Measurements from ENCODE around the gene DEDD2.
A peak's percentile ranks its signal among the peaks of the same experiment; 100 is the strongest.

DEDD2 gene

DNA sequence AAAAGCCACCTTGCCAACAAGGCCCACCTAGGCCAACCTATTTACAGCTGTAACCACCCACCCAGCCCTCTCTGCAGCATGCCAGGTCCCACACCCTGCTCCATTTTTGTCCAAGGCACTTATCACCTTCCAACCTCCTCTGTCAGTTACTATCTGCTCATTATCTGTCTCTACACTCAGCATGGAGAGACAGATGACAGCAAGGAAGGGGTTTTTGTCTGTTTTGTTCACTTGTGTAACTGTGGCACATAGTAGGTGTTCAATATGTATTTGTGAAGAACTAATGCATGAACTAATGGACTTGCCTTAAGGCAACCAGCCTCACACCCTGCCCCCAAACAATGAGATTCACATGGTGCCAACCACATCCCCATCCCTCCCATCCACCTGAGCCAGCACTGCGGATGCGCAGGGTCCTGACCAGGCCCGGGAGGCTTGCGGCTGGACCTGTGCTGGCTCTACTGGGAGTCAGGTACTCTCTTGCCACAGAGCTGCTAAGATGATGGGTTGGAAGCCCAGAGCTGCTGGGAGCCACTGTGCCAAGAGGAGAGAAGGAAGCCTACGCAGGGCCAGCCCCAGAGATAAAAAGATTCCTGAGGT, 17.3 kb downstream of the DEDD2 start:
- H3K9me3 ChIP-seq (ENCODE audit: control insufficient read depth, insufficient read depth, low read length) = no peaks in the 10 kb centered on the region
- H3K36me3 ChIP-seq (ENCODE audit: control insufficient read depth, insufficient read depth, low read length) = peaks cover 51% of the 10 kb centered on the region
- H3K9ac ChIP-seq (ENCODE audit: low read depth, low read length) = peak overlapping the region; percentile 47
- H3K4me3 ChIP-seq (ENCODE audit: low read depth, low read length) = no peak overlapping the region
- no peaks in the 10 kb centered on the region for H3K27me3 ChIP-seq (ENCODE audit: control insufficient read depth, insufficient read depth, low read length)
- H3K4me1 ChIP-seq (ENCODE audit: control insufficient read depth, insufficient read depth, low read length) = peaks cover 26% of the 10 kb centered on the region

DNA sequence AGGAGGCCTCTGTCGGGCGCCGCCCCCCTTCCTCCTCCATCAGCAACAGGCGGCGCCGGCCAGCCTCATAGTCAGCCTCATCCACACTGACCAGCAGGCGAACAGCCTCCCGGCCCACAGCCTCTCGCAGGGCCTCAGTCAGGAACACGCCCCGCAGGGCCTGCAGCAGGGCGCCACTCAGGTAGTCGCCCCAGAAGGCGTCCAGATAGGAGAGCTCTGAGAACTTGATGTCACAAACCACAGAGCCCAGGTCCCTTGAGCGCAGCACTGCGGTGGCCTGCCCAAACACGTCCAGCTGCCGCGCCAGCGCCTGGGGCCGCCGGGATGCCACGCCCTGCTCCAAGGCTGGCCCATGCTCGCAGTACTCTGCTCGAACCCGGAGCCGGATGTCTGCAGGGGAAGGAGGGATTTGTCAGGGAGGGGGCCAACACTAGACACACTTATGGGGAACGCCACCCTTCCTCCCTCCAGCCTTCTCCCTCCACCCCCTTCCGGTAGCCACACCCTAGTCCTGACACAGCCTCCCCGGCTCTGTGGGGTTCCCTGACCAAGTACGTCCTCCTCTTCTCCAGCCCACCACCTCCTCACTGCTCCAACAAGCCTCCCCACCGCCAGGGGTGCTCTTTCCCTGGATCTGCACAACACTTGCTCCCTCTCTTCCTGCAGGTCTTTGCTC, 17.9 kb downstream of the DEDD2 start:
- Histone ChIP-seq H3K9me3 (ENCODE audit: control insufficient read depth, insufficient read depth, low read length) (no peaks in the 10 kb centered on the region), H3K9ac (ENCODE audit: low read depth, low read length) (no peak overlapping the region), H3K27me3 (ENCODE audit: control insufficient read depth, insufficient read depth, low read length) (no peaks in the 10 kb centered on the region), H3K4me3 (ENCODE audit: low read depth, low read length) (no peak overlapping the region), H3K36me3 (ENCODE audit: control insufficient read depth, insufficient read depth, low read length) (peaks cover 51% of the 10 kb centered on the region), H3K4me1 (ENCODE audit: control insufficient read depth, insufficient read depth, low read length) (peaks cover 23% of the 10 kb centered on the region)

DNA sequence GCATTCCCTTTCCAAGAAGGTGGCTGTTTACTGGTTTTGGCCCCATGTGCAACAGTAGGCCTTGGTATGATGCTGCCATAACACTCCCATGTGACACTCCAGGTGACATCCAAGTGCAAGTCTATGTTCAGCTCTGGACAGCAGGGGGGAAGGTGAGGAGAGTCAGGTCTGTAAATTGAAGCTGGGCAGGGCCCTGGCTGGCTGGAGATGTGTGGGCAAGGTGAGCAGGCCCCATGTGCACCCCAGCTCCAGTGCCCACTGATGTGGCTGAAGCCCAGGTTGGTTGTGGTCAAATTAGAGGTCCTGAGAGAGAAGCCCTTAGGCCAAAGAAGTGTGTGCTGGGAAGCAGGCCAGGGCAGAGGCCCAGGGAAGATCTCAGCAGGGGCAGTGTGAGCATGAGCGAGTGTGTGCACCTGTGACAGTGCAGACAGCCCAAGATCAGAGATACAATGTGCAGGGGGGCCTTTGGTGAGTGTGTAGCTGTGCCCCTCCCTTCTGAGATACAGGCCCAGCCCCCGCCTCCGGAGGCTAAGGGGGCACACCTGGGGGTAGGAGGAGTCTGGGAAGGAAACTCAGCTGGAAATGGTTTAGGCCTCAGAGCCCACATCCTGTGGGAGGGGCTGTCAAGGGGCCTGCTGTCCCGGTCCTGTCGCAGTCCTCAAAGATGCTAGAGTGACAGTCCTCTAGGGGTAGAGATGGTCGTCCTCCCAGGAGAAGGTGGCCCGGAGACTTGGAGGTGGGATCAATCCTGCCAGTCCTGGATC, 18.6 kb downstream of the DEDD2 start:
- H3K9me3 ChIP-seq (ENCODE audit: control insufficient read depth, insufficient read depth, low read length) = no peaks in the 10 kb centered on the region
- no peak overlapping the region for H3K9ac ChIP-seq (ENCODE audit: low read depth, low read length)
- H3K4me1 ChIP-seq (ENCODE audit: control insufficient read depth, insufficient read depth, low read length) = peaks cover 18% of the 10 kb centered on the region
- no peaks in the 10 kb centered on the region for H3K27me3 ChIP-seq (ENCODE audit: control insufficient read depth, insufficient read depth, low read length)
- H3K36me3 ChIP-seq (ENCODE audit: control insufficient read depth, insufficient read depth, low read length) = peaks cover 45% of the 10 kb centered on the region
- no peak overlapping the region for H3K4me3 ChIP-seq (ENCODE audit: low read depth, low read length)

DNA sequence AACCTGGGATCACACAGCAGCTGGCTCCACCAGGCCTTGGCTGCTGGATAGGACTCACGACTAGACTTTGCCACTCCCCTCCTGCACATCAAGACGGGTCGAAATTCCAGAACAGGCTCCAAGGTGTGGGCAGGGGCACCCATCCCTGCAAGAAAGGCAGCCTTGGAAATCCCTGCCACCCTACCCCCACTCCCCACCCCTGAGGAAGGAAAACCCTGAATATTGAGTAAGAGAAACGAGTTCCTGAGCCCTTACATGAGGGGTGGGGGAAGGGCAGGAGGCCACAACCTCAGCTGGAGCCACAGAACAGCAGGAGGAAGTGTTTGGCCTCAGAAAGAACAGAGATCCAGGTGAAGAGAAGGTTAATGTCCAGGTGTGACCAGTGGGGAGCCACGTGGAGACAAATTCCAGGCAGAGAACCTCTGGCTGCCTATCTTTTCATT, 20.1 kb downstream of the DEDD2 start:
- Histone ChIP-seq H3K9ac (ENCODE audit: low read depth, low read length) (peak overlapping the region; percentile 4), H3K36me3 (ENCODE audit: control insufficient read depth, insufficient read depth, low read length) (peaks cover 36% of the 10 kb centered on the region), H3K27me3 (ENCODE audit: control insufficient read depth, insufficient read depth, low read length) (no peaks in the 10 kb centered on the region), H3K9me3 (ENCODE audit: control insufficient read depth, insufficient read depth, low read length) (no peaks in the 10 kb centered on the region), H3K4me3 (ENCODE audit: low read depth, low read length) (no peak overlapping the region), H3K4me1 (ENCODE audit: control insufficient read depth, insufficient read depth, low read length) (peaks cover 18% of the 10 kb centered on the region)

DNA sequence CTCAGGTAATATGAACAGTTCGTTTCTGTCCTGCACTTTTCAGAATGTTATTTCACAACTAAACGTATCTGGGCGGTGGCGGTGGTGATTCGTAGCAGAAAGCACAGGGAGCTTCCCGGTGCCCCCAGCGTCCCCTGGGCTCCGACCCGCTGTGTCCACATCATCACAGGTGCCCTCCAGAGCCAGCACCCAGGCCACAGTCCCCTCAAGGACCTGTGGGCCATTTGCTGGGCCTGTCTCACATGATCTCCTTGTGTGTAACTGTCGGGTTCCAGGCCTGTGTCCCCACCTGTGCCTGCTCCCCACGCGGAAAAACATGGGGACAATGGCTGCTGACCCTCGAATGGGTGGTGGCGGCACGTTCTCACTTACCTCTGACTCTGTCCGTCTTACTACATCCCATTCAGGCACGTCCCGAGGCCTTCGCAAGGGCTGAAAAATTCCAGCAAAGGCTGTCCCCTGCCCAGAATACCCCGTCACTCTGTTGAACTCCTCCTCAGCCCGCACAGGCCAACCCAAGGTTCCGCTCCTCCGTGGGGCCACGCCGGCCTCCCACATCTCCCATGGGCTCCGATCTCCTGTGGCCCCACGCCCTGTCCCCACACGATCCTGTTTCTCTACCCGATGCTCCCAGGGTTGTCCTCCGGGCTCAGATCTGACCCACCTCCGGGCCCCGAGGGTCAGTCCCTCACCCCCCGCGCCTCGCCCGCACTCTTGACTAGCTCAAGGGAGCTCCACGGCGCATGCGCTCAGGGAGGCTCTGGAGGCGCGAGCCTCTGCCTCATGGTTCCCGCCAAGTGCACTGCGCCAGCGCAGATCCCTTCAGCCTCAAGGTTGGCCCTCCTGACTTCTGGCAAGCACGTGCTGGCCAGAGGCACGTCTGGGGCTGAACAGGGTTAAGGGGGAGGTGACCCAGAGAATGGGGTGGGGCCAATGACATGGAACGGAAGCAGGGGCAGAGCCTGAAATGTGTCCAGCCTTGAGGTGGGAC, 21.2 kb downstream of the DEDD2 start:
- Histone ChIP-seq H3K4me1 (ENCODE audit: control insufficient read depth, insufficient read depth, low read length) (peaks cover 18% of the 10 kb centered on the region), H3K9me3 (ENCODE audit: control insufficient read depth, insufficient read depth, low read length) (no peaks in the 10 kb centered on the region), H3K9ac (ENCODE audit: low read depth, low read length) (no peak overlapping the region), H3K36me3 (ENCODE audit: control insufficient read depth, insufficient read depth, low read length) (peaks cover 27% of the 10 kb centered on the region), H3K4me3 (ENCODE audit: low read depth, low read length) (no peak overlapping the region), H3K27me3 (ENCODE audit: control insufficient read depth, insufficient read depth, low read length) (peaks cover 2% of the 10 kb centered on the region)

DNA sequence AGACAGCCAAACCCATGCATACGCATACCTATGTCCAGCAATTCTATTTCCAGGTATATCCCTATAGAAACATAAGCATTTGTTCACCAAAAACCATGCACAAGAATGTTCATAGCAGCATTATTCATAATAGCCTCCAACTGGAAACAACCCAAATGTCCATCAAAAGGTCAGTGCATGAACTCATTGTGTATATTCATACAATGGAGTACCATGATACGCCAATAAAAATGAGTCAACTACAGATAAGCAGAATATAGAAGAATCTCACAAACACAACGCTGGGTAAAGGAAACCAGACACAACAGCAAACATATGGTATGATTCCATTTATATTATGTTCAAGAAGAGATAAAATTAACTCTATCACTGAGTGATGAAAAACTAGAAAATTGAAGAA, 23.8 kb downstream of the DEDD2 start:
- Histone ChIP-seq H3K9ac (ENCODE audit: low read depth, low read length) (no peak overlapping the region), H3K27me3 (ENCODE audit: control insufficient read depth, insufficient read depth, low read length) (peaks cover 6% of the 10 kb centered on the region), H3K9me3 (ENCODE audit: control insufficient read depth, insufficient read depth, low read length) (no peaks in the 10 kb centered on the region)

DNA sequence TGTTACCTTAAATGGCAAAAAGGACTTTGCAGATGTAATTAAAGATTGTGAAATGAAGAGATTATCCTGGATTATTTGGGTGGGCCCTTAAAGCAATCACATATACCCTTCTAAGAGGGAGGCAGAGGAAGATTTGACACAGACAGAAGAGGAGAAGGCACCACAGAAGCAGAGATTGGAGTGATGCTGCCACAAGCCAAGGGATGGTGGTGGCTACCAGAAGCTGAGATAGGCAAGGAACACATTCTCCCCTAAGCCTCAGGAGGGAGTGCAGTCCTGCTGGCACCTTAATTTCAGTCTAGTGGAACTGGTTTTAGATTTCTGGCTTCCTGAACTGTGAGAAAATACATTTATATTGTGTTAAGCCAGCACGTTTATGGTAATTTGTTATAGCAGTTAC, 24.2 kb downstream of the DEDD2 start:
- Histone ChIP-seq H3K9ac (ENCODE audit: low read depth, low read length) (no peak overlapping the region), H3K4me1 (ENCODE audit: control insufficient read depth, insufficient read depth, low read length) (peaks cover 10% of the 10 kb centered on the region), H3K36me3 (ENCODE audit: control insufficient read depth, insufficient read depth, low read length) (peaks cover 3% of the 10 kb centered on the region), H3K9me3 (ENCODE audit: control insufficient read depth, insufficient read depth, low read length) (no peaks in the 10 kb centered on the region), H3K27me3 (ENCODE audit: control insufficient read depth, insufficient read depth, low read length) (peaks cover 6% of the 10 kb centered on the region), H3K4me3 (ENCODE audit: low read depth, low read length) (no peak overlapping the region)

More for the DNA sequence above, 23.8 kb downstream of the DEDD2 start:
- Histone ChIP-seq H3K36me3 (ENCODE audit: control insufficient read depth, insufficient read depth, low read length) (peaks cover 7% of the 10 kb centered on the region), H3K4me1 (ENCODE audit: control insufficient read depth, insufficient read depth, low read length) (peaks cover 10% of the 10 kb centered on the region), H3K4me3 (ENCODE audit: low read depth, low read length) (no peak overlapping the region)

DNA sequence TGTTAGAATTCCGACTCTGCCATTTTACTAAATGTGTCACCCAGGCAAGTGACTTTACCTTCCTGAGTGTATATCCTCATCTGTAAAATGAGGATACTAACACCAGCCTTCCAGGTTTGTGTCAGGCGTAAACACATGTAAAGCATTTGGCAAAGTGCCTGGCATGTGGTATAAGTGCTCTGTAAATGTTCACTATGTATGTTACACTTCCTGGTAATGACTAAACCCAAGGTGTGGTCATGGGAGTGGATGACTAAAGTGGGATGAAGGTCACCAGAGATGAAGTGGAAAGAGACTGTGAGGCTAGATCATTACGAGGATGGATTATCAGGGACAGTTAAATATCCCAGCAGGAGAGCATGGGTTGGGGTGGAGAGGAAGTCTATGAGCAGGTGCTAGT, 25.6 kb downstream of the DEDD2 start:
- Histone ChIP-seq H3K4me3 (ENCODE audit: low read depth, low read length) (no peak overlapping the region), H3K4me1 (ENCODE audit: control insufficient read depth, insufficient read depth, low read length) (peaks cover 3% of the 10 kb centered on the region), H3K36me3 (ENCODE audit: control insufficient read depth, insufficient read depth, low read length) (no peaks in the 10 kb centered on the region), H3K9me3 (ENCODE audit: control insufficient read depth, insufficient read depth, low read length) (no peaks in the 10 kb centered on the region), H3K27me3 (ENCODE audit: control insufficient read depth, insufficient read depth, low read length) (peaks cover 6% of the 10 kb centered on the region), H3K9ac (ENCODE audit: low read depth, low read length) (no peak overlapping the region)

DNA sequence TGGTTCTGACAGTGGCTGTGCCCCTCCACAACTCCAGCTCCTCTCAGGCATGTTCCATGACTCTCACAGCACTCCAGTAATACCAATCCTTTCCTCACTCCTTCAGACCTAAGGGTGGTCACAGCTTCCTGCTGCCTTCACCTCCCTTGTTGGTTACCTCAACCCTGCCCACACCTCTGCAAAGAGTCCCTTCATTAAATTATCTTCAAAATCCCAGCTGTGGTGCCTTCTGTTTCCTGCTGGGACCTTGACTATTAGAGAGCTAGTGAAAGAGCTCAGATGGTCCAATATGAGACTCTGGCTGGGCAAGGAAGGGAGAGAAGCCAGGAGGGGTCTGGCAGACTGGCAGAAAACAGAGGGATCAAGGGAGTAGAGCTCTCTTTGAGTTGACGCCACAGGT, 26.1 kb downstream of the DEDD2 start:
- no peaks in the 10 kb centered on the region for H3K9me3 ChIP-seq (ENCODE audit: control insufficient read depth, insufficient read depth, low read length)
- no peak overlapping the region for H3K9ac ChIP-seq (ENCODE audit: low read depth, low read length)
- H3K27me3 ChIP-seq (ENCODE audit: control insufficient read depth, insufficient read depth, low read length) = peaks cover 6% of the 10 kb centered on the region
- no peaks in the 10 kb centered on the region for H3K36me3 ChIP-seq (ENCODE audit: control insufficient read depth, insufficient read depth, low read length)
- no peaks in the 10 kb centered on the region for H3K4me1 ChIP-seq (ENCODE audit: control insufficient read depth, insufficient read depth, low read length)
- no peak overlapping the region for H3K4me3 ChIP-seq (ENCODE audit: low read depth, low read length)

DNA sequence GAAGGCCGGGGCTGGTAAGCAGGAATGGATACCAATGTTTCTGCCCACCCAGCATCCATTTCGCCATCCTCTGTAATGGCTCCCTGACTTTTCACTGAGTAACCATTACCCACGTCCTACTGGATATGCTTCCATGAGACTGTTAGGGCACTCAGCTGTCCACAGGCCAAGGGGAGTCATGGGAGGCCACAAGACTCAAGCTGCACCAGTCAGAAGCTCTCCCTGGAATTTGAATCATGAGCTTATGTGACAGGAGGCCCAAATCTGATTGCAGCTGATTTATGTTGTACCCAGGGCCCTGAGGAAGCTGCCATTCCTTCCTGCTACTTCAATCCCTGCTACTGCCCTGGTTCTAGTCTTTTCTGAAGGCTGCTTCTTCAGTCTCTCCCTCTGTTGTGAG, 28.3 kb downstream of the DEDD2 start:
- H3K4me1 ChIP-seq (ENCODE audit: control insufficient read depth, insufficient read depth, low read length) = no peaks in the 10 kb centered on the region
- H3K36me3 ChIP-seq (ENCODE audit: control insufficient read depth, insufficient read depth, low read length) = no peaks in the 10 kb centered on the region
- no peaks in the 10 kb centered on the region for H3K9me3 ChIP-seq (ENCODE audit: control insufficient read depth, insufficient read depth, low read length)
- peaks cover 6% of the 10 kb centered on the region for H3K27me3 ChIP-seq (ENCODE audit: control insufficient read depth, insufficient read depth, low read length)
- H3K4me3 ChIP-seq (ENCODE audit: low read depth, low read length) = no peak overlapping the region
- no peak overlapping the region for H3K9ac ChIP-seq (ENCODE audit: low read depth, low read length)

DNA sequence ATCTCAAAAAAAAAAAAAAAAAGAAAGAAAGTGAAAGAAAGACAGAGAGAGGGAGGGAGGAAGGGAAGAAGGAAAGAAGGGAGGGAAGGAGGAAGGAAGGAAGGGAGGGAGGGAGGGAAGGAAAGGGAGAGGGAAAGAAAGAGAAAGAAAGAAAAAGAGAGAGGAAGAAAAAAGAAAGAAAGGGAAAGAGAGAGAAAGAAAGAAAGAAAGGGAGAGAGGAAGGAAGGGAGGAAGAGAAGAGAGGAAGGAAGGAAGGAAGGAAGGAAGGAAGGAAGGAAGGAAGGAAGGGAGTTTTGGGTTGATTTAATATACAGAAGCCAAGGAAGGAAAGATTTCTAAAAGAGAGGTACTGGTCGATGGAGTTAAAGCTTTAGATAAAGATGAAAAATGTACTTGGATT, 28.8 kb downstream of the DEDD2 start:
- Histone ChIP-seq H3K9ac (ENCODE audit: low read depth, low read length) (no peak overlapping the region), H3K4me1 (ENCODE audit: control insufficient read depth, insufficient read depth, low read length) (no peaks in the 10 kb centered on the region), H3K4me3 (ENCODE audit: low read depth, low read length) (no peak overlapping the region), H3K9me3 (ENCODE audit: control insufficient read depth, insufficient read depth, low read length) (no peaks in the 10 kb centered on the region), H3K27me3 (ENCODE audit: control insufficient read depth, insufficient read depth, low read length) (peaks cover 6% of the 10 kb centered on the region), H3K36me3 (ENCODE audit: control insufficient read depth, insufficient read depth, low read length) (no peaks in the 10 kb centered on the region)
